Transverse colon (tissue), 4 donors: ENCODE results near the gene DENND1B. TPM values are rescaled to one million over a fixed set of nuclear protein-coding genes. Genes with fewer than 3 reads are reported as not detected.

Source experiments
- DNase-seq: peaks from one replicate; pipeline ENCODE4 v3.0.0-alpha.2; 2019
- H3K27ac ChIP-seq, 4 donors: fragments of 200-600 bp; sonication (generic); 2 replicates each; pipeline ENCODE4 v1.5.1; 2016 to 2018; ENCODE audit warnings: inconsistent platforms in 4 of 4
- H3K27me3 ChIP-seq: fragments of 200-600 bp; sonication (generic); 2 replicates; pipeline ENCODE4 v1.5.1; 2017; ENCODE audit warnings: inconsistent platforms
- H3K36me3 ChIP-seq, 4 donors: fragments of 200-600 bp; sonication (generic); 2 replicates each; pipeline ENCODE4 v1.5.1; 2017 to 2019; ENCODE audit warnings: inconsistent platforms in 4 of 4
- H3K4me1 ChIP-seq, 4 donors: fragments of 200-600 bp; sonication (generic); 2 replicates each; pipeline ENCODE4 v1.5.1; 2017 to 2020; ENCODE audit warnings: inconsistent platforms in 4 of 4
- H3K4me3 ChIP-seq, 4 donors: fragments of 200-600 bp; sonication (generic); 1 replicate in 1 of 4; 2 replicates in 3 of 4; pipeline versions ENCODE4 v1.5.1 to v1.6.1; 2017 to 2019; ENCODE audit warnings: inconsistent platforms in 4 of 4
- H3K9me3 ChIP-seq, 2 donors: fragments of 200-600 bp; sonication (generic); 2 replicates each; pipeline ENCODE4 v1.5.1; 2017 to 2019; ENCODE audit warnings: inconsistent platforms in 2 of 2
- EP300 ChIP-seq: sonication (generic); formaldehyde crosslinking; IDR thresholded peaks from one replicate; pipeline ENCODE4 v1.6.1; 2017; ENCODE audit warnings: antibody characterized with exemption, low read depth
- POLR2A ChIP-seq: fragments of 450-650 bp; IDR thresholded peaks from one replicate; pipeline ENCODE4 v1.6.1; 2016; ENCODE audit warnings: antibody characterized with exemption, mild to moderate bottlenecking, moderate library complexity
- POLR2AphosphoS5 ChIP-seq, 3 donors: sonication (generic); formaldehyde crosslinking; IDR thresholded peaks; one replicate each; pipeline ENCODE4 v1.6.1; 2016; ENCODE audit warnings: antibody characterized with exemption in 3 of 3
- WGBS, 2 donors: methylation state at CpG; one replicate each; pipeline ENCODE4 v1.1.5; 2018; ENCODE audit warnings: low coverage in 1 of 2; 5-methylcytosine and 5-hydroxymethylcytosine counted together
- in situ Hi-C, 4 donors: fragments of 200-750 bp; cut with MboI; loops; one replicate each; pipeline versions ENCODE4 v1.15.0 to v1.15.1; 2017; ENCODE audit warnings: low sequenced_read_pairs in 3 of 4, low pct_ligation_motif_present in 1 of 4, low pct_unique_long_range_greater_than_20kb in 1 of 4
- intact Hi-C: fragments of 100-400 bp; cut with DNase I; formaldehyde crosslinking; loops from one replicate; pipeline ENCODE4 v1.15.1; 2023; ENCODE audit warnings: low total_unique reads
- total RNA-seq, 4 donors: library from RNA; depleted of rRNA; stranded (reverse); fragments of >200 nt; gene quantifications; one replicate each; pipeline ENCODE4 v1.1.0, GENCODE V29; 2016
- TF ChIP-seq, protein P1 (sequence below), 5 experiments: fragments of 200-600 bp in 3 of 5; fragments of 450-650 bp in 2 of 5; sonication (generic) in 3 of 5; IDR thresholded peaks; 1 replicate in 2 of 5; 2 replicates in 3 of 5; pipeline ENCODE4 v1.5.1; 2016 to 2017; ENCODE audit warnings: antibody characterized with exemption in 5 of 5, inconsistent platforms in 3 of 5, mild to moderate bottlenecking in 2 of 5, moderate library complexity in 1 of 5

Gene DENND1B
- total RNA-seq, 4 donors from 2014 or later: 21.9 to 59.9 (median 42.3) TPM

DNA sequence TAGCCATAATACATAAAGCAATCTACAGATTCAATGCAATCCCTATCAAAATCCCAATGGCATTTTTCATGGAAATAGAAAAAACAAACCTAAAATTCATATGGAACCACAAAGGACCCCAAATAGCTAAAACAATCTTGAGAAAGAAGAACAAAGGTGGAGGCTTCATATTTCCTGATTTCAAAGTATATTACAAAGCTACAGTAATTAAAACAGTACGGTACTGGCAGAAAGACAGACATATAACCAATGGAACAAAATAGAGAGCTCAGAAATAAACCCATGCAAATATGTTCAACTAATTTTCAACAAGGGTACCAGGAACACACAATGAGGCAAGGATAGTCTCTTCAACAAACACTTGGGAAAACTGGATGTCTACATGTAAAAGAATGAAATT lies 87.0 kb downstream of the DENND1B start:
- H3K27ac ChIP-seq: no peak overlapping the region
- DNase-seq: no peak
- in situ Hi-C loops: no loop called here
- H3K4me3 ChIP-seq: no peak overlapping the region
- peaks cover 0 to 7% (median 0%) of the 10 kb centered on the region in 4 donors for H3K36me3 ChIP-seq
- TF ChIP-seq POLR2AphosphoS5 (IDR thresholded peaks at IDR 0.05): no peak
- no peak for TF ChIP-seq POLR2A
- TF ChIP-seq EP300: no peak
- TF ChIP-seq, protein P1, sequence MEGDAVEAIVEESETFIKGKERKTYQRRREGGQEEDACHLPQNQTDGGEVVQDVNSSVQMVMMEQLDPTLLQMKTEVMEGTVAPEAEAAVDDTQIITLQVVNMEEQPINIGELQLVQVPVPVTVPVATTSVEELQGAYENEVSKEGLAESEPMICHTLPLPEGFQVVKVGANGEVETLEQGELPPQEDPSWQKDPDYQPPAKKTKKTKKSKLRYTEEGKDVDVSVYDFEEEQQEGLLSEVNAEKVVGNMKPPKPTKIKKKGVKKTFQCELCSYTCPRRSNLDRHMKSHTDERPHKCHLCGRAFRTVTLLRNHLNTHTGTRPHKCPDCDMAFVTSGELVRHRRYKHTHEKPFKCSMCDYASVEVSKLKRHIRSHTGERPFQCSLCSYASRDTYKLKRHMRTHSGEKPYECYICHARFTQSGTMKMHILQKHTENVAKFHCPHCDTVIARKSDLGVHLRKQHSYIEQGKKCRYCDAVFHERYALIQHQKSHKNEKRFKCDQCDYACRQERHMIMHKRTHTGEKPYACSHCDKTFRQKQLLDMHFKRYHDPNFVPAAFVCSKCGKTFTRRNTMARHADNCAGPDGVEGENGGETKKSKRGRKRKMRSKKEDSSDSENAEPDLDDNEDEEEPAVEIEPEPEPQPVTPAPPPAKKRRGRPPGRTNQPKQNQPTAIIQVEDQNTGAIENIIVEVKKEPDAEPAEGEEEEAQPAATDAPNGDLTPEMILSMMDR (IDR thresholded peaks at IDR 0.05): no peak
- peaks cover 0 to 28% (median 8%) of the 10 kb centered on the region in 4 donors for H3K4me1 ChIP-seq
- H3K9me3 ChIP-seq: peaks cover 5 to 6% of the 10 kb centered on the region in 2 donors
- no peaks in the 10 kb centered on the region for H3K27me3 ChIP-seq
- intact Hi-C loops: no loop called here
- WGBS, 2 donors: 86 to 93% methylated on average over 1 of the region's 1 CpG

DNA sequence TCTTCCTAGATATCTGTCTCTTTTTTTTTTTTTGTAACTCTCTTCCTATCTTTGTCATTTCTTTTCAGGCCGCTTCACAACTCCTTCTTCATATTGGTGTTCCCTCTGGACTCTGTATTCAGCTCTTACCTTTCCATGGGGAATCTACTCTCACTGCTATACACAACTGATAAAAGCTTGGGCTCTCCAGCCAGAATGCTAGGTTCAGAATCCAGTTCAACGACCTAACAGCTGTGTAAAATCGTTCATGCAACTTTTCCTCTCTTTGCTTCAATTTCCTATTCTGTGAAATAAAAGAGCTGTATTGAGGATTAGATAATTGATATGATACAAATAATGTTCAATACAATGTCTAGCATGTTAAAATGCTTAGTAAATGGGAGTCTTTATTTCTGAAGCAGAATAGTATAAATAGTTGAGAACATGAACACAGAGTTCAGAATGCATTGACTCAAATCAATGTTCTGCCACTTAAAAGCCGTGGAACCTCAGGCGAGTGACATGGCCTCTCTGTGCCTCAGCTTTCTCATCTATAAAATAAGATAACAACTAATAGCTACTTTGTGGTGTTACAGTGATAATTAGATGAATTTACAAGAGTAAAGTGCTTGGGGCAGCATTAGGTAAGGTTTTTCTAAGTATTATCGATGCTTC lies 88.5 kb downstream of the DENND1B start:
- in situ Hi-C loops (no loop called here), intact Hi-C loops (no loop called here)
- 86 to 87% methylated on average over 4 to 6 of the region's 6 CpGs for WGBS, 2 donors
- Histone ChIP-seq H3K27me3 (no peaks in the 10 kb centered on the region), H3K4me3 (no peak overlapping the region), H3K27ac (no peak overlapping the region), H3K9me3 (peaks cover 5 to 6% of the 10 kb centered on the region in 2 donors), H3K4me1 (peaks cover 0 to 15% (median 2%) of the 10 kb centered on the region in 4 donors), H3K36me3 (peaks cover 0 to 7% (median 0%) of the 10 kb centered on the region in 4 donors)
- TF ChIP-seq POLR2A (no peak), EP300 (no peak), POLR2AphosphoS5 (IDR thresholded peaks at IDR 0.05) (no peak)
- TF ChIP-seq, protein P1 (IDR thresholded peaks at IDR 0.05): no peak
- no peak for DNase-seq

DNA sequence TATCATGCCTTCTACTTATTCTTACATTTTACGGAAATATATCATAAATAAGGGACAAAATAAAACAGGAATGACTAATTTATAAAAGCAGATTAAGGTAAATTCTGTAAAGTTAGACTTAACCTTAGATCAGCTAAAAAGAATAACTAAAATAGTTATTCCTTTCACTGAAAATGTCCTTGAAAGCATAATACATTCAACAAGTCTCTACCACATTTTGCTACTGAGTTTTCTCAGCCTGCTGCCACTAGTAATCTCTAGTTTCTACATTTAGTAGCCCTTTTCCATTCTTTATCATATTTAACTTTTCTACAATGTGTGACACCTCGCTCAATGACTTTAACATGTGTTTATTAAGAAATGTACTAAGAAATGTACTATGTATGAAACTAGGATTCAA lies 89.0 kb downstream of the DENND1B start:
- peaks cover 5 to 6% of the 10 kb centered on the region in 2 donors for H3K9me3 ChIP-seq
- intact Hi-C loops: no loop called here
- peaks cover 0 to 7% (median 0%) of the 10 kb centered on the region in 4 donors for H3K36me3 ChIP-seq
- no peak overlapping the region for H3K4me3 ChIP-seq
- TF ChIP-seq POLR2AphosphoS5 (IDR thresholded peaks at IDR 0.05): no peak
- TF ChIP-seq EP300: no peak
- no peak for TF ChIP-seq POLR2A
- TF ChIP-seq, protein P1 (IDR thresholded peaks at IDR 0.05): no peak
- peaks cover 0 to 11% (median under 1%) of the 10 kb centered on the region in 4 donors for H3K4me1 ChIP-seq
- WGBS, 2 donors: 90 to 91% methylated on average over 2 of the region's 2 CpGs
- H3K27me3 ChIP-seq: no peaks in the 10 kb centered on the region
- in situ Hi-C loops: no loop called here
- DNase-seq: no peak
- no peak overlapping the region for H3K27ac ChIP-seq

DNA sequence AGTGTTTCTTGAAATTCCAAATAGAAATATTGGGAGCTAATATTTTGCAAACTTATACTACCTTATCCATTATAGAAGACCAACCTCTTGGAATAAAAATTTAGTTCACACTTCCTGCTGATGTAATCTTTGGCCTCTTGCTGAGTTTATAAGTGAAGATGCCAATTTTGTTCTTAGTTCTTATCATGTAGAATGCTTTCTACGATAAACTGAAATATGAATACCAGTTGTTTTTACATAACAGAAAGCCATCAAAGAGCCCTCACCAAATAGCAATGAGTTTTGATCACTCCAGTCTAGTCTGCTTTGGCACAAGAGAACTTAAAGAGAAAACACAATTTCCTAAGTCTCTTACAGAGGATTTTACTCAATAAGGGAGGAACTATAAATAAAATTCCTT lies 89.5 kb downstream of the DENND1B start:
- in situ Hi-C loops (no loop called here), intact Hi-C loops (no loop called here)
- peaks cover 0 to 7% (median 0%) of the 10 kb centered on the region in 4 donors for H3K4me1 ChIP-seq
- H3K27ac ChIP-seq: no peak overlapping the region
- DNase-seq: no peak
- WGBS, 2 donors: 36 to 58% methylated on average over 1 of the region's 1 CpG
- no peak for TF ChIP-seq POLR2A
- TF ChIP-seq, protein P1 (IDR thresholded peaks at IDR 0.05): no peak
- no peaks in the 10 kb centered on the region for H3K27me3 ChIP-seq
- H3K9me3 ChIP-seq: peaks cover 5 to 6% of the 10 kb centered on the region in 2 donors
- H3K4me3 ChIP-seq: no peak overlapping the region
- H3K36me3 ChIP-seq: peaks cover 0 to 7% (median 0%) of the 10 kb centered on the region in 4 donors
